ENCODE results near the gene TNF. TPM values are rescaled to one million over a fixed set of nuclear protein-coding genes. Genes with fewer than 3 reads are reported as not detected.

Gene TNF
- polyA plus RNA-seq, 3 donors = 7.1 to 13.7 (median 9.6) TPM

DNA sequence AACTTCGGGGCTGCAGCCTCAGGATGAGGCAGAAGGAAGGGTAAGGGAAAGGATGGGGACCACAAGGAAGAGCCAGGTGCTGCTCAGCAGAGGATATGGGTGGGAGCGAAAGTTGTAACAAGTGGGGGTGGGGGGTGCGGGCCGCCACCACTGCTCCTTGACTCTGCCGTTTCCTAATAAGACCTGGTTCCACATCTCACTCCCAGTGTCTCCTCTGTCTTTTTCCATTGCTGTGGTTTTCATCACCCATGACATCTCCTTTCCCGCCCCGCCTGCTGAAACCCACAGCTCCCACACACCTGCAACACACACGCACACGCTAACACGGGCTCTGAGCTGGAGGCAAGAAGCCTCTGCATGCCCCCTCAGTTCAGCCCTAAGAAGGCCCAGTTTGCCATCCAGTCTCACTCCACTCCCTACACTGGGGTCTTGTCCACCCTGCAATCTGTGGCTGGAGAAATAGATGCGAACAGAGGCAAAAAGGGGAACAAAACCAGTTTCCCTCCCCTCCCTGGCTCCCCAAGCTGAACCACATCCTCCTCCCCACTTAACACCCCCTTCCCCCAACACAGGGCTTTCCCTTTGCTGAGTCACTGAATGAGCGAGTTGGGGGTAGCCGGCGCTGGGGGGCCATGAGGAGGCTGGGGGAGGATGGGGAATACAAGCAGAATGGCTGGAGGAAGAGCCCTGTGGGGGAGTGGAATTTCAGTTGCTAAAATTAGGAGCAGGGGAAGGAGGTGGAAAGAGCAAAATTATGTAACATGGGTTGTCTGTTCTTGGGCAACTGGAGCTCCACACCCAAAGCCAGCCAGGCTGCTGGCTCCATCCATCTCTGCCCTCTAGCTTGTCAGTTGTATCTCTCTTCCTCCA is 16.5 kb upstream of the TNF start:
- intact Hi-C loops (cut with micrococcal nuclease) = loop anchor here in 1 of 2 donors (2.0 kb wide), 1 partner anchor 28 kb away; the partner anchor contains the start of gene LST1
- Histone ChIP-seq H2AFZ (ENCODE audit: insufficient read depth, low read depth, low read length, poor library complexity, severe bottlenecking) (peak overlapping the region; percentile 29), H3K27ac (ENCODE audit: low read depth in 1 of 2, low read length in 2 of 2) (peak overlapping the region; percentile 96 to 98), H3K9ac (ENCODE audit: insufficient read depth, low read length, poor library complexity, severe bottlenecking) (peak overlapping the region; percentile 75), H3K79me2 (ENCODE audit: insufficient read depth, low read length) (peaks cover 15% of the 10 kb centered on the region), H3K4me3 (replicated peaks in 1 of 3; ENCODE audit: low read depth in 2 of 3, low read length in 3 of 3) (peak overlapping the region; percentile 3 to 66 (median 13)), H3K36me3 (replicated peaks in 1 of 2; ENCODE audit: control insufficient read depth in 1 of 2, insufficient read depth in 2 of 2, low read length in 2 of 2) (no peaks in the 10 kb centered on the region), H3K9me3 (replicated peaks in 1 of 2; ENCODE audit: control insufficient read depth in 1 of 2, insufficient read depth in 1 of 2, low read length in 2 of 2) (no peaks in the 10 kb centered on the region), H4K20me1 (ENCODE audit: insufficient read depth, low read length) (no peaks in the 10 kb centered on the region), H3K4me1 (ENCODE audit: control insufficient read depth in 1 of 2, insufficient read depth in 2 of 2, low read length in 2 of 2) (peaks cover 81 to 82% of the 10 kb centered on the region in 2 donors), H3K4me2 (replicated peaks; ENCODE audit: extremely low read depth, low read length, poor library complexity, severe bottlenecking) (peak overlapping the region; percentile 78), H3K27me3 (ENCODE audit: control insufficient read depth in 2 of 2, insufficient read depth in 2 of 2, low read length in 2 of 2) (no peaks in the 10 kb centered on the region)
- TF ChIP-seq, protein P1, sequence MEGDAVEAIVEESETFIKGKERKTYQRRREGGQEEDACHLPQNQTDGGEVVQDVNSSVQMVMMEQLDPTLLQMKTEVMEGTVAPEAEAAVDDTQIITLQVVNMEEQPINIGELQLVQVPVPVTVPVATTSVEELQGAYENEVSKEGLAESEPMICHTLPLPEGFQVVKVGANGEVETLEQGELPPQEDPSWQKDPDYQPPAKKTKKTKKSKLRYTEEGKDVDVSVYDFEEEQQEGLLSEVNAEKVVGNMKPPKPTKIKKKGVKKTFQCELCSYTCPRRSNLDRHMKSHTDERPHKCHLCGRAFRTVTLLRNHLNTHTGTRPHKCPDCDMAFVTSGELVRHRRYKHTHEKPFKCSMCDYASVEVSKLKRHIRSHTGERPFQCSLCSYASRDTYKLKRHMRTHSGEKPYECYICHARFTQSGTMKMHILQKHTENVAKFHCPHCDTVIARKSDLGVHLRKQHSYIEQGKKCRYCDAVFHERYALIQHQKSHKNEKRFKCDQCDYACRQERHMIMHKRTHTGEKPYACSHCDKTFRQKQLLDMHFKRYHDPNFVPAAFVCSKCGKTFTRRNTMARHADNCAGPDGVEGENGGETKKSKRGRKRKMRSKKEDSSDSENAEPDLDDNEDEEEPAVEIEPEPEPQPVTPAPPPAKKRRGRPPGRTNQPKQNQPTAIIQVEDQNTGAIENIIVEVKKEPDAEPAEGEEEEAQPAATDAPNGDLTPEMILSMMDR (IDR thresholded peaks at IDR 0.05) = no peak
- H3K4me1 Mint-ChIP-seq = peaks cover 78% of the 10 kb centered on the region
- no peaks in the 10 kb centered on the region for H3K9me3 Mint-ChIP-seq
- peaks cover 17 to 31% of the 10 kb centered on the region in 2 donors for H3K36me3 Mint-ChIP-seq
- peak overlapping the region; percentile 79 to 81 for H3K4me3 Mint-ChIP-seq
- peaks cover 0 to 2% (median 0%) of the 10 kb centered on the region in 3 donors for H3K27me3 Mint-ChIP-seq (ENCODE audit: low read depth in 3 of 3)
- H3K27ac Mint-ChIP-seq = peak overlapping the region; percentile 91 to 98 (median 94)
- peak; percentile 89 to 98 (median 94) for DNase-seq
- WGBS (ENCODE audit: insufficient coverage) = 0% methylated on average over 9 of the region's 14 CpGs

DNA sequence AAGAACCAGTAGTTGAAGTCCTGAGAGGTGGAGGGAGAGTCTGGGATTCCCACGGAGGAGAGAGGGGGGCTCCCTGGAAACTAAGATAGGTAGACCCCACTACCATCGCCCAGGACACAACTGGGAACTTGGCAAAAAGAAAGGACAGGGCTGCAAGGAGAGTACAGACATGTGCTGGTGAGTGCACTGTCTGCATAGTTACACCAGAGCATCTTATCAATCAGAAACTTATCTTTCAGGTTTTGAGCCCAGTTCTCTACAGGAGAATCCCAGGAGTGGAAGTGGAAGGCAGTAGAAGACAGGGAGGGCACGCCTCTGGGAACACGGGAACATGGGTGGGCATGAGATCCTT is 15.8 kb upstream of the TNF start:
- Histone ChIP-seq H3K9me3 (replicated peaks in 1 of 2; ENCODE audit: control insufficient read depth in 1 of 2, insufficient read depth in 1 of 2, low read length in 2 of 2) (no peaks in the 10 kb centered on the region), H3K27ac (ENCODE audit: low read depth in 1 of 2, low read length in 2 of 2) (peak overlapping the region; percentile 96 to 98), H3K79me2 (ENCODE audit: insufficient read depth, low read length) (peaks cover 15% of the 10 kb centered on the region), H3K4me3 (replicated peaks in 1 of 3; ENCODE audit: low read depth in 2 of 3, low read length in 3 of 3) (peak overlapping the region; percentile 3 to 66 (median 13)), H3K4me2 (replicated peaks; ENCODE audit: extremely low read depth, low read length, poor library complexity, severe bottlenecking) (peak overlapping the region; percentile 78), H3K27me3 (ENCODE audit: control insufficient read depth in 2 of 2, insufficient read depth in 2 of 2, low read length in 2 of 2) (no peaks in the 10 kb centered on the region), H2AFZ (ENCODE audit: insufficient read depth, low read depth, low read length, poor library complexity, severe bottlenecking) (no peak overlapping the region), H3K9ac (ENCODE audit: insufficient read depth, low read length, poor library complexity, severe bottlenecking) (peak overlapping the region; percentile 75), H4K20me1 (ENCODE audit: insufficient read depth, low read length) (no peaks in the 10 kb centered on the region), H3K4me1 (ENCODE audit: control insufficient read depth in 1 of 2, insufficient read depth in 2 of 2, low read length in 2 of 2) (peaks cover 84 to 85% of the 10 kb centered on the region in 2 donors), H3K36me3 (replicated peaks in 1 of 2; ENCODE audit: control insufficient read depth in 1 of 2, insufficient read depth in 2 of 2, low read length in 2 of 2) (no peaks in the 10 kb centered on the region)
- Mint-ChIP-seq H3K4me3 (peak overlapping the region; percentile 79 to 81), H3K27me3 (ENCODE audit: low read depth in 3 of 3) (peaks cover 0 to 2% (median 0%) of the 10 kb centered on the region in 3 donors), H3K9me3 (no peaks in the 10 kb centered on the region), H3K27ac (peak overlapping the region; percentile 91 to 98 (median 94)), H3K4me1 (peaks cover 80% of the 10 kb centered on the region), H3K36me3 (peaks cover 17 to 28% of the 10 kb centered on the region in 2 donors)
- DNase-seq = no peak
- TF ChIP-seq, protein P1 (IDR thresholded peaks at IDR 0.05) = no peak
- intact Hi-C loops (cut with micrococcal nuclease) = loop anchor here in 1 of 2 donors (2.0 kb wide), 1 partner anchor 27 kb away; the partner anchor contains the start of gene LST1
- WGBS (ENCODE audit: insufficient coverage) = 10% methylated on average over 2 of the region's 4 CpGs
